GM21619 (cell line): Measurements from ENCODE around the gene TUBB1.

ENCODE experiments used
- ATAC-seq: cut with Tn5 transposase; IDR thresholded peaks from one replicate; pipeline ENCODE4 v1.9.1; 2021; ENCODE audit not compliant: unreplicated experiment

The TUBB1 gene

DNA sequence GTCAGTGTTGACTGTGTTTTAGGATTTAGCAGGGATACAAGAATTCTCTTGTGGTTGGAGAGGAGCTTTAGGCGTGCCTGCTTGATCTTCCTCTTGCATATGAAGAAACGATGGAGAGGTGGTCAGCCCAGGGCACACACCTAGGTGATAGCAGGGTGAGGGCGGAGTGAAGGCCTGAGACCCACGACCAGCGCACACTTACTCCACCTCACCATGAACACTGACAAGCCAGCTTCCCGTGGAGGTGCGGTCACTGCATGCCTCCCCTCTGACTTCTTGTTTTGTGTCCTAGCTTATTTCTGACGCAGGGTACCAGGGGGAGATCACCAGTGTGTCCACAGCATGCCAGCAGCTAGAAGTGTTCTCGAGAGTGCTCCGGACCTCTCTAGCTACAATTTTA, 30.0 kb upstream of the TUBB1 start:
- no peak for ATAC-seq

DNA sequence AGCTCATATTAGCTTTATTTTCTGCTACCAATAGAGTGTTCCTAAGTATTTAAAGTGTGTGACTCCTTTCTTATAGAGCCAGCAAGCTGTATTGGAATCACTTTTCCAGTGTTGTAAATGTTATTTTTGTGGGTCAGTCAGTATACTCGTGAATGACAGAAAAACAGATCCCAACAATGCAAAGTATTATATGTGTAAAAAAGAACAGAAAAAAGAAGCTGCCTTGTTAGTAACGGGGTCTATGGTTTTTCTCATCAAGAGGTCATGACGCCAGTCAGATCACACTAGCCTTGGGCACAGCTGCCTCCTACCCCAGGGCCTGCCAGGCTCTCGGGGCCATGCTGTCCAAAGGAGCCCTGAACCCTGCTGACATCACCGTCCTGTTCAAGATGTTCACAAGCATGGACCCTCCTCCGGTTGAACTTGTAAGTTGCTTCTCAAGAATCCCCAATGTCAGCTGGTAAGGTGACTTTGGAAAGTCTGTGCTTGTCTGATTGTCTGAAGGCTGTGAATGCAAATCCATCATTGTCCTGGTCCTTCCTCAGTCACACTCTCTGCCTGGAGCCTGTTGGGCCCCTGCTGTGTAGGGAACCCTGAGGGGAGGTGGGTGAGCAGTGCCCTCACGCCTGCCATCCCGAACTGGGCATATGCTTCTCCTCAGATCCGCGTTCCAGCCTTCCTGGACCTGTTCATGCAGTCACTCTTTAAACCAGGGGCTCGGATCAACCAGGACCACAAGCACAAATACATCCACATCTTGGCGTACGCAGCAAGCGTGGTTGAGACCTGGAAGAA, 28.4 kb upstream of the TUBB1 start:
- no peak for ATAC-seq

GRCh38 chr20:58991715-58992114, 27.5 kb upstream of the TUBB1 start:
- no peak for ATAC-seq

- ATAC-seq: no peak
Measured at GRCh38 chr20:58992911-58993310, 26.3 kb upstream of the TUBB1 start.

GRCh38 chr20:58993332-58994248, 25.6 kb upstream of the TUBB1 start:
- ATAC-seq: no peak

GRCh38 chr20:58994390-58995159, 24.7 kb upstream of the TUBB1 start:
- no peak for ATAC-seq

- ATAC-seq: no peak
Measured at GRCh38 chr20:58995461-58996225, 23.6 kb upstream of the TUBB1 start.

GRCh38 chr20:58996226-58996611, 23.0 kb upstream of the TUBB1 start:
- ATAC-seq: no peak

DNA sequence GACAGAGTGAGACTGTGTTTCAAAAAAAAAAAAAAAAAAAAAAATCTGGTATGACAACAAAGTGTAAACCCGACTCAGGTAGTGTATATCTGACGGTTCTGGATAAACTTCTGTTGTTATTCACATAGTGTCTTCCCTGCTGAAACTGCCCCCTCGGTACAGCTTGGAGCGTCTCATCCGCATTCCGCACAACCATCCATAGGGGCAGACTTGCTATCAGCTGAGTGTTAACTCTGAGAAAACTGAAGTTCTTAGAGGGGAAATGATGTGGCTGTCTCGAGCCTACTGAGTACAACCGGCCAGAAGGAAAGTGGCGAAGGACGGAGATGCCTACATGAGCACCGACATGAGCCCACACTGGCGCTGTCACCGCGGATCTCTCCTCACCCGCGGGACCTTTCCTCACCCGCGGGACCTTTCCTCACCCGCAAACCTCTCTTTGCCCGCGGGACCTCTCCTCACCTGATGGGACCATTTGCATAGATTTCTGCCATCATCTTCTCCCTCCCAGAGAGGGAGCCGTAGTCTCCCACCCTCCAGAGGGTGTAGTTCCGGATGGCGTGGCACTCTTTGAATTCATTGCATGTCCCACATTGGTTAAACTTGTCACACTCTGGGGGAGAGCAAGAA, 22.0 kb upstream of the TUBB1 start:
- ATAC-seq: no peak

DNA sequence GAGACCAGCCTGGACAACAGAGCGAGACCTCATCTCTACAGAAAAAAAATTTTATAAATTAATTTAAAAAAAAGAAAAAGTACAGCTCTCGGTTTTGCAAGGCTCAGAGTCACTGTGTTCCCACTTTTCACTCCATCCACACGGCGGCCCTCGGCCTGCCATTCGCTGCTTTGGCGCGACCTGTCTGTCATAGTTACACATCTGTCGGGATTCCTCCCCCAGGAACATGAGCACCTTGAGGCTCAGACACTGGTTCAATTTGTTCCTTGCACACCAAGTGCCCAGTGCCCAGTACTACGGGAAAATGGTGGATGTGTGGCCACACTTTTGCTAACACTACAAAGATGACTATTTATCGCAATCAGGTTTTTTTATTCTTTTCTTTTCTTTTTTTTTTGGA, 20.6 kb upstream of the TUBB1 start:
- no peak for ATAC-seq

GRCh38 chr20:59000326-59000725, 18.9 kb upstream of the TUBB1 start:
- ATAC-seq: no peak

DNA sequence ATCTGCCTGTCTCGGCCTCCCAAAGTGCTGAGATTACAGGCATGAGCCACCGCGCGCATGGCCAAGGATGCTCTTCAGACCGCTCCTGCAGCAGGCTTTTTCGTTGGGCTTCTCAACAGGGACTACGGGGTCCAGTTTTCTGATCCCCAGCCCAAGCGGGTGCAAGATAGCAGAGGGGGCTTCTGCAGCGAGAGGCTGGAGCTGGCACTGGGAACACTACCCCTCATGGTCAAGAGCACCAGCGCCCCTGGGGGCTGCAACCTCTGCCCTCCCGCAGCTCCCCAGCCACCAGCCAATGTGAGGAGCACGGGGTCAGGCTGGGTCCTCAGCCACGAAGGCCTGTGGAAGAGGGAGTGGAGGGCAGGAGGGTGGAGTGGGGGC, 18.2 kb upstream of the TUBB1 start:
- ATAC-seq: no peak

- ATAC-seq: no peak
Measured at GRCh38 chr20:59001449-59002171, 17.6 kb upstream of the TUBB1 start.

GRCh38 chr20:59002388-59002787, 16.8 kb upstream of the TUBB1 start:
- no peak for ATAC-seq

- no peak for ATAC-seq
Measured at GRCh38 chr20:59002874-59003399, 16.3 kb upstream of the TUBB1 start.

GRCh38 chr20:59003836-59004492, 15.3 kb upstream of the TUBB1 start:
- ATAC-seq: no peak

DNA sequence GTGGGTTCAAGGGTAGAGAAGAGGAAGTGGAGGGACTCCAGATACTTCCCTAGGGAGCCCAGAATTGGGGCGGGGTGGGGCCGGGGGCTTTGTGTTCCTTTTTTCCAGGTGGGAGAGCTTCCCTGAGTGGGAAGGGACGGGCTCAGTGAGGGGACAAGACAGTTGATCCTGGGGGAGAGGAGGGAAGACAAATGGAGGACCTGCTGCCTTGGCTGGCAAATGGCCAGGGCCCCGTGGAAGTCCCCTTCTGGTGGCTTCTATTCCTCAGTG, 14.8 kb upstream of the TUBB1 start:
- ATAC-seq: no peak

GRCh38 chr20:59004763-59005522, 14.3 kb upstream of the TUBB1 start:
- peak; percentile 42 for ATAC-seq
